WTC11 (cell line): Measurements from ENCODE around the gene C20orf204.

Source experiments
- ATF2 ChIP-seq: sonication (generic); formaldehyde crosslinking; IDR thresholded peaks from 2 replicates; pipeline ENCODE4 v1.8.1; 2022; ENCODE audit warnings: low read depth, missing genetic modification reagents, borderline replicate concordance
- ATF3 ChIP-seq: sonication (generic); formaldehyde crosslinking; conservative IDR thresholded peaks from 2 replicates; pipeline ENCODE4 v1.8.1; 2022; ENCODE audit warnings: mild to moderate bottlenecking, missing genetic modification reagents
- CTCF ChIP-seq: fragments of 200-600 bp; IDR thresholded peaks from 2 replicates; pipeline ENCODE4 v1.8.0; 2022; ENCODE audit warnings: antibody characterized with exemption
- E2F1 ChIP-seq: sonication (generic); formaldehyde crosslinking; IDR thresholded peaks from 2 replicates; pipeline ENCODE4 v1.8.0; 2022; ENCODE audit warnings: mild to moderate bottlenecking, missing genetic modification reagents
- SP1 ChIP-seq: sonication (generic); formaldehyde crosslinking; conservative IDR thresholded peaks from 2 replicates; pipeline ENCODE4 v1.8.1; 2022; ENCODE audit warnings: missing genetic modification reagents

GRCh38 chr20:64056889-64057627, 21.1 kb downstream of the C20orf204 start:
- no peak for TF ChIP-seq CTCF
- TF ChIP-seq ATF3 (CRISPR knock-in tag): no peak
- no peak for TF ChIP-seq E2F1
- no peak for TF ChIP-seq ATF2 (CRISPR knock-in tag)
- TF ChIP-seq SP1 (CRISPR knock-in tag): no peak
